WERI-Rb-1 (cell line): Measurements from ENCODE around the gene ALS2.

Source experiments
- DNase-seq: peaks from one replicate; pipeline ENCODE4 v3.0.0-alpha.2; 2020
- H3K27ac ChIP-seq: fragments of 250-450 bp; sonication (Bioruptor Pico); 2 replicates; pipeline ENCODE4 v1.5.1; 2020; ENCODE audit warnings: mild to moderate bottlenecking, moderate library complexity
- H3K27me3 ChIP-seq: fragments of 250-450 bp; sonication (Bioruptor Pico); 2 replicates; pipeline ENCODE4 v1.5.1; 2021; ENCODE audit warnings: mild to moderate bottlenecking, low read depth, moderate library complexity; ENCODE audit not compliant: insufficient read depth, severe bottlenecking
- H3K36me3 ChIP-seq: fragments of 250-450 bp; sonication (Bioruptor Pico); 2 replicates; pipeline ENCODE4 v1.5.1; 2020; ENCODE audit warnings: mild to moderate bottlenecking, moderate library complexity
- H3K4me3 ChIP-seq: 2 replicates; pipeline ENCODE4 v1.5.1; 2011; ENCODE audit warnings: low read depth, mild to moderate bottlenecking, control low read depth, low read length
- H3K9me3 ChIP-seq: fragments of 250-450 bp; sonication (Bioruptor Pico); 2 replicates; pipeline ENCODE4 v1.5.1; 2021; ENCODE audit warnings: mild to moderate bottlenecking, moderate library complexity; ENCODE audit not compliant: severe bottlenecking
- CTCF ChIP-seq: IDR thresholded peaks from 2 replicates; pipeline ENCODE4 v1.5.1; 2011; ENCODE audit warnings: low read depth, mild to moderate bottlenecking, control low read depth, inconsistent platforms, low read length

The ALS2 gene

GRCh38 chr2:201779901-201780673, 646 bp downstream of the ALS2 start:
- no peaks in the 10 kb centered on the region for H3K9me3 ChIP-seq
- DNase-seq: peak; percentile 41
- peak overlapping the region; percentile 76 for H3K4me3 ChIP-seq
- H3K36me3 ChIP-seq: no peaks in the 10 kb centered on the region
- no peak for TF ChIP-seq CTCF
- no peaks in the 10 kb centered on the region for H3K27me3 ChIP-seq
- peak overlapping the region; percentile 79 for H3K27ac ChIP-seq

- no peak for DNase-seq
- H3K27ac ChIP-seq: no peak overlapping the region
Measured at GRCh38 chr2:201777869-201778268, 2.9 kb downstream of the ALS2 start.

GRCh38 chr2:201777043-201777442, 3.7 kb downstream of the ALS2 start:
- no peak for TF ChIP-seq CTCF
- no peaks in the 10 kb centered on the region for H3K36me3 ChIP-seq
- no peaks in the 10 kb centered on the region for H3K27me3 ChIP-seq
- H3K27ac ChIP-seq: no peak overlapping the region
- no peak for DNase-seq
- no peak overlapping the region for H3K4me3 ChIP-seq
- H3K9me3 ChIP-seq: no peaks in the 10 kb centered on the region

More at GRCh38 chr2:201777869-201778268, 2.9 kb downstream of the ALS2 start:
- Histone ChIP-seq H3K9me3 (no peaks in the 10 kb centered on the region), H3K27me3 (no peaks in the 10 kb centered on the region), H3K4me3 (no peak overlapping the region), H3K36me3 (no peaks in the 10 kb centered on the region)
- TF ChIP-seq CTCF: no peak

GRCh38 chr2:201775326-201775725, 5.4 kb downstream of the ALS2 start:
- Histone ChIP-seq H3K27ac (no peak overlapping the region), H3K36me3 (no peaks in the 10 kb centered on the region), H3K27me3 (no peaks in the 10 kb centered on the region), H3K9me3 (no peaks in the 10 kb centered on the region), H3K4me3 (no peak overlapping the region)
- no peak for DNase-seq
- TF ChIP-seq CTCF: no peak

GRCh38 chr2:201774546-201774945, 6.2 kb downstream of the ALS2 start:
- no peak overlapping the region for H3K27ac ChIP-seq
- DNase-seq: no peak

More at GRCh38 chr2:201774546-201774945, 6.2 kb downstream of the ALS2 start:
- H3K4me3 ChIP-seq: no peak overlapping the region
- no peak for TF ChIP-seq CTCF
- H3K27me3 ChIP-seq: no peaks in the 10 kb centered on the region
- no peaks in the 10 kb centered on the region for H3K36me3 ChIP-seq
- no peaks in the 10 kb centered on the region for H3K9me3 ChIP-seq
